IPS-15b (cell line): ENCODE results near the gene EXOSC6.
A peak's percentile ranks its signal among the peaks of the same experiment; 100 is the strongest.
"Not testable (repeated sequence)": the region's sequence is repeated elsewhere in the genome, so short reads cannot be mapped to it uniquely, and the experiment has no call there.

Experiments used
- H3K27me3 ChIP-seq: one replicate; pipeline ENCODE4 v1.6.1; 2013; ENCODE audit warnings: low read length; ENCODE audit not compliant: control insufficient read depth, insufficient read depth
- H3K36me3 ChIP-seq: one replicate; pipeline ENCODE4 v1.6.1; 2013; ENCODE audit warnings: low read length; ENCODE audit not compliant: control insufficient read depth, insufficient read depth
- H3K4me1 ChIP-seq: one replicate; pipeline ENCODE4 v1.6.1; 2013; ENCODE audit warnings: mild to moderate bottlenecking, low read length; ENCODE audit not compliant: control insufficient read depth, insufficient read depth
- H3K4me3 ChIP-seq: one replicate; pipeline ENCODE4 v1.5.1; 2013; ENCODE audit warnings: low read depth, low read length
- H3K9ac ChIP-seq: one replicate; pipeline ENCODE4 v1.6.1; 2013; ENCODE audit warnings: low read depth, mild to moderate bottlenecking, low read length
- H3K9me3 ChIP-seq: one replicate; pipeline ENCODE4 v1.6.1; 2013; ENCODE audit warnings: mild to moderate bottlenecking, low read length; ENCODE audit not compliant: control insufficient read depth, insufficient read depth

The EXOSC6 gene

DNA sequence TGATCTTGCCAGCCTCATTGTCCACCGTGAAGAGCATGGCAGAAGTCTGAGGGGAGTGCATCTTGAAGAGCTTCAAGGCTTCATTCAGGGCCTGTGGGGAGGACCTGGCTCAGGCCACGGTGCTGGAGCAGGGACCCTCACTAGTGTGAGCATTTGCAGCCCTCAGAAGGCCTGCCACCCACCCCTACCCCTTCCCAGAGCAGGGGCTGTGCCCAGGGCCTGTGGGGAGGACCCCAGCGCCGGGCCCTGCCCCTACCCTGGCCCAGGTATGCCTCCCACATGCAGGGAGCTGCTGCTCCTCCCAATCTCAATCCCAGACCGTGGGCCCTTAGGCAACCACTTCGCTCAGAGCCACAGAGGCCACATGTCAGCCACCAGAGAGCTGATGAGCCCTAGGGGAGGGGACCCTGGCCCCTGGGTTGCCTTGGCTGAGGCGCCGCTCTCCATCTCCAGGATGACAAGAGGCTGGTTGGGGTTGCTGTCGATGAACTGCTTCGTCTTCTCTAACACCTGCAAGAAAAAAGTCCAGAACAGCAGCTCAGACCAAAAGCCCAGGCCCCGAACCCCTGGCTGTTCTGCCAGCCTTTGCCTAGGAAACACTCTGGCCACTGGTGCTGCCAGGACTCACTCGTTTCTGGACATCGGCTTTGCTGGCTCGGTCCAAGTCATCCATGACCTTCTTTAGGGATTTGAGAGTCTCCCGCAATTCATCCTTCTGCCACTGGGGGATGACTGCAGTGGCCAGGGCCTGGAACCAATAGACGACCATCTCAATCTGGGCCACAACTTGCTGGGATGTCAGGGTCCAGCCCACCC, 1.8 kb upstream of the EXOSC6 start:
- peaks cover 59% of the 10 kb centered on the region for H3K36me3 ChIP-seq
- no peak overlapping the region for H3K4me3 ChIP-seq
- no peaks in the 10 kb centered on the region for H3K27me3 ChIP-seq
- no peak overlapping the region for H3K9ac ChIP-seq
- H3K4me1 ChIP-seq, result no peaks in the 10 kb centered on the region
- no peaks in the 10 kb centered on the region for H3K9me3 ChIP-seq

DNA sequence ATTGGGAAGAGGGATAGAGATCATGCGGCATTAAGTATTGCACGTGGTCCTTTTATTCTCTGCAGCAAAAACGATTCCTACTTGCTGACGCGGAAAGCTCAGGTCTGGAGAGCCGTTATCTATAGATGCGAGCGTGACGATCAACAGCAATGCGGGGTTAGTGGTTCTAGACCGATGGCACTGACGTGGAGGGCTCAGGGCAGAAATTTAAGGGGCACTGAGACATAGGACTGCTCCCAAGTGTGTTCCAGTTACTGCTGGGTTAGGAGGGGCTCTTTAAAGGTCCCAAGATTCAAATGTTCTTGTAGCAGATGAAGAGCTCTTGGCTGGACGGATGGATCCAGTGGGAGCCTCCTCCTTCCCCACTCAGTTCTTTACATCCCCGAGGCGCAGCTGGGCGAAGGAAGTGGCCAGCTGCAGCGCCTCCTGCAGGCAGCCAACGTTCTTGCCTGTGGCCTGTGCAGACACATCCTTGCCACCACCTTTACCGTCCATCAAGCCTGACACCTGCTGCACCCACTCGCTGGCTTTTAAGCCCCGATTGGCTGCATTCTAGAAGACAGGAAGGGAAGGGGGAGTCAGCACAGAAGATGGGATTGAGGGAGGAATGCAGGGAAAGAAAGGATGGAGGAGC, 732 bp upstream of the EXOSC6 start:
- Histone ChIP-seq H3K4me1 (no peaks in the 10 kb centered on the region), H3K27me3 (no peaks in the 10 kb centered on the region), H3K9ac (no peak overlapping the region), H3K36me3 (peaks cover 49% of the 10 kb centered on the region), H3K4me3 (no peak overlapping the region), H3K9me3 (no peaks in the 10 kb centered on the region)

GRCh38 chr16:70250748-70251628, 752 bp downstream of the EXOSC6 start:
- no peaks in the 10 kb centered on the region for H3K27me3 ChIP-seq
- no peaks in the 10 kb centered on the region for H3K9me3 ChIP-seq
- H3K4me1 ChIP-seq, result no peaks in the 10 kb centered on the region
- H3K36me3 ChIP-seq, result peaks cover 36% of the 10 kb centered on the region
- peak overlapping the region; percentile 81 for H3K9ac ChIP-seq
- peak overlapping the region; percentile 70 for H3K4me3 ChIP-seq

GRCh38 chr16:70249697-70250096, 2.0 kb downstream of the EXOSC6 start:
- not testable (repeated sequence) for H3K4me1 ChIP-seq, H3K4me3 ChIP-seq, H3K27me3 ChIP-seq, H3K9ac ChIP-seq, H3K9me3 ChIP-seq
- peaks cover 24% of the 10 kb centered on the region for H3K36me3 ChIP-seq

GRCh38 chr16:70238773-70239172, 13.0 kb downstream of the EXOSC6 start:
- H3K27me3 ChIP-seq, H3K4me1 ChIP-seq, H3K4me3 ChIP-seq, H3K36me3 ChIP-seq, H3K9me3 ChIP-seq, H3K9ac ChIP-seq: not testable (repeated sequence)

- H3K4me1 ChIP-seq, H3K27me3 ChIP-seq, H3K4me3 ChIP-seq, H3K9ac ChIP-seq, H3K9me3 ChIP-seq, H3K36me3 ChIP-seq: not testable (repeated sequence)
Measured at GRCh38 chr16:70231831-70232230, 19.9 kb downstream of the EXOSC6 start.

DNA sequence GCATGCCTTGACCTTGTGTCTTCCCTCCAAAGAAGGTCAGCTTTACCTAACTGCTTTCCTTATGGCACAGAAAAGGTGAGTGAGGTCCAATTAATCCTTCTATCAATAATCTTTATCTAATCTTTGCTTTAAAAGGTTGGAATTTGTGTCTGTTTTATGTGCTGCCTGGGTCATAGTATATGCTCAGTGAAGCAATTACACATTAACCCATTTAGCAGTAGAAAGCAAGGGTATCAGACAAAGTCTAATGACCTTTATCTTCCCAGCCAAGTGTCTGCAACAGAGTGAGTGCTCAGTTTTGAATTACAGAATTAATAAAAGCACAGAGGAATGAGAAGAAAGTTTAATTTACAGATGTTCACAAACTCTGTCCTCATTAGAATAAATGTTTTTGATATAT, 25.7 kb downstream of the EXOSC6 start:
- H3K4me3 ChIP-seq, H3K4me1 ChIP-seq, H3K9ac ChIP-seq, H3K9me3 ChIP-seq, H3K36me3 ChIP-seq, H3K27me3 ChIP-seq: not testable (repeated sequence)

GRCh38 chr16:70225430-70225829, 26.3 kb downstream of the EXOSC6 start:
- H3K36me3 ChIP-seq, H3K9me3 ChIP-seq, H3K4me1 ChIP-seq, H3K4me3 ChIP-seq, H3K27me3 ChIP-seq, H3K9ac ChIP-seq: not testable (repeated sequence)

- not testable (repeated sequence) for H3K4me1 ChIP-seq, H3K36me3 ChIP-seq, H3K9ac ChIP-seq, H3K27me3 ChIP-seq, H3K9me3 ChIP-seq, H3K4me3 ChIP-seq
Measured at GRCh38 chr16:70224645-70225044, 27.1 kb downstream of the EXOSC6 start.

- not testable (repeated sequence) for H3K9ac ChIP-seq, H3K9me3 ChIP-seq, H3K4me3 ChIP-seq, H3K27me3 ChIP-seq, H3K36me3 ChIP-seq, H3K4me1 ChIP-seq
Measured at GRCh38 chr16:70223971-70224513, 27.7 kb downstream of the EXOSC6 start.

GRCh38 chr16:70223216-70223615, 28.5 kb downstream of the EXOSC6 start:
- H3K36me3 ChIP-seq, H3K4me1 ChIP-seq, H3K4me3 ChIP-seq, H3K9me3 ChIP-seq, H3K9ac ChIP-seq, H3K27me3 ChIP-seq: not testable (repeated sequence)
